ENCODE results near the gene SPRR2F.
"Not testable (repeated sequence)": the region's sequence is repeated elsewhere in the genome, so short reads cannot be mapped to it uniquely, and the experiment has no call there.

The SPRR2F gene, protein sequence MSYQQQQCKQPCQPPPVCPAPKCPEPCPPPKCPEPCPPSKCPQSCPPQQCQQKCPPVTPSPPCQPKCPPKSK

DNA sequence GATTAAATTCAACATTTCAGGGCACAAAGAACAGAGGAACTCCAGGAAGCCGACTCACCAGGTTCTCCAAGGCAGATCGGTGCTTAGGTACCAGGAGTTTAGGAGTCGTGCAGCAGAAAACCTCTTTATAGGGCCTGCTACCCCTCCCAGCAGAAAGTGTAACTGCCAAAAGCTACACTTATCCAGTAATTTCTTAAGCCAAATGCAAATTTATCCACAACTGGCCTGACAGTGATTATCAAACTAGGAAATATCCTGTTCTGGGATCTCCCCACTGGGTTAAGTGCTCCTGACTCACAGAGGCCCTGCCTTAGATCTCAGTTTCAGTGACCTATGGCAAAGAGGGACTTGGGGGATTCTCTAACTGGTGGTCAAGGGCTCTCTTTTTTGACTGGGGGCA is at the start of gene SPRR2F:
SPRR2F (minus strand) TSS at position 101 of the 400 bp plus-strand sequence. CDS start 783 bp downstream, outside the sequence.
- no peak for DNase-seq

GRCh38 chr1:153155541-153155940 is 42.2 kb upstream of the SPRR2F start:
- DNase-seq: no peak

DNA sequence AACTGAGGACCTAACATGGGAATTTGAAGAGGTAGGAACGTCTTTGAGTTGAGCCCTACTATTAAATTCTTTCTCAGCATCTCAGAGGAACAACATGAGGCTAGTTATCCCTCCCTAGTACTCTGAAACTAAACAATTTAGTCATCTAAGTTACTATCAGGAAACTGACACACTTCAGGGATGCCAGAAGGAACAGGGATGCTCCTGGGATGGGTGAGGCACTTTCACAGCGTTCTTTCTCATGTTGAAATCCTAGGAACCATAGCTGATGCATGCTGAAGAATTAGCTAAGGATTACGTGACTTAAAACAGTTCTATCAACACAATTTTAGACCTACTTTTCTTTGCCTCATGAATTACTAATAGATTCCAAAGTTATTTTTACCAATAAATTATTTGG is 39.2 kb upstream of the SPRR2F start:
- DNase-seq: no peak

- no peak for DNase-seq
Observed at GRCh38 chr1:153150846-153151245, 37.5 kb upstream of the SPRR2F start, which contains the start of gene SPRR2G. Gene SPRR2G, minus strand, starts transcription at chr1:153150890. Its CDS starts 780 bp downstream, at chr1:153150110.

GRCh38 chr1:153141377-153141776 is 28.1 kb upstream of the SPRR2F start:
- DNase-seq: no peak

GRCh38 chr1:153140484-153140883 is 27.2 kb upstream of the SPRR2F start:
- no peak for DNase-seq

- no peak for DNase-seq
Observed at GRCh38 chr1:153133743-153134142, 20.4 kb upstream of the SPRR2F start.

DNA sequence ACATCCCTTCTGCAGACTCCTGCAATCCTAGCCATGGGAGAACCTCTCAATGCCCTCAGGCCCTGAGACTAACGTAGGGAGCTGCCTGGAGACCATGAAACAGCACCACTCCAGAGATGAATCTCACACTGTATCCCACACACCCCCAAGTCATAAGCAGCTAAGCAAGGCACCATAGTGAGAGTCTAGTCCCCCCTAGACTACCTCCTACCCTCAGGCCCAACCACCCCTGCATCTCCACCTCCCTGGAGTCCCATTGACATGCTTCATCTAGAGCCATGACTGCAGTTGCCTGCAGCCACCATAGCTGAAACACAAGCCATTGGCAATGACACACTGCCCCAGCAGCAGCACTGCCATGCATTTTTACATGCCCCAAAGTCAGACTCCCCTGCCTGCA is 20.0 kb upstream of the SPRR2F start:
- no peak for DNase-seq

DNA sequence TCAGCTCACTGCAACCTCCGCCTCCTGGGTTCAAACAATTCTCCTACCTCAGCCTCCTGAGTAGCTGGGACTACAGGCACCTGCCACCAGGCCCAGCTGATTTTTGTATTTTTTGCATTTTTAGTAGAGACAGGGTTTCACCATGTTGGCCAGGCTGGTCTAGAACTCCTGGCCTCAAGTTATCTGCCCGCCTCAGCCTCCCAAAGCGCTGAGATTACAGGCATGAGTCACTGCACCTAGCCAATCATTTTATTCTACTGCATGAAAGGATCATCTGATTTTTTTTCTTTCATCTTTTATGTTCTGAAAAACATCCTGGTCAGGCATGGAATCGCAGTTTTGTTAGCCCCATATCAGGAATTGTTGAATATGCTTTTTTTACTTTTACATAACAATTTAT is 15.4 kb upstream of the SPRR2F start:
- not testable (repeated sequence) for DNase-seq

GRCh38 chr1:153127296-153127695 is 14.0 kb upstream of the SPRR2F start:
- no peak for DNase-seq

- no peak for DNase-seq
Observed at GRCh38 chr1:153125536-153125935, 12.2 kb upstream of the SPRR2F start.

GRCh38 chr1:153123793-153124192 is 10.5 kb upstream of the SPRR2F start:
- DNase-seq: not testable (repeated sequence)

DNA sequence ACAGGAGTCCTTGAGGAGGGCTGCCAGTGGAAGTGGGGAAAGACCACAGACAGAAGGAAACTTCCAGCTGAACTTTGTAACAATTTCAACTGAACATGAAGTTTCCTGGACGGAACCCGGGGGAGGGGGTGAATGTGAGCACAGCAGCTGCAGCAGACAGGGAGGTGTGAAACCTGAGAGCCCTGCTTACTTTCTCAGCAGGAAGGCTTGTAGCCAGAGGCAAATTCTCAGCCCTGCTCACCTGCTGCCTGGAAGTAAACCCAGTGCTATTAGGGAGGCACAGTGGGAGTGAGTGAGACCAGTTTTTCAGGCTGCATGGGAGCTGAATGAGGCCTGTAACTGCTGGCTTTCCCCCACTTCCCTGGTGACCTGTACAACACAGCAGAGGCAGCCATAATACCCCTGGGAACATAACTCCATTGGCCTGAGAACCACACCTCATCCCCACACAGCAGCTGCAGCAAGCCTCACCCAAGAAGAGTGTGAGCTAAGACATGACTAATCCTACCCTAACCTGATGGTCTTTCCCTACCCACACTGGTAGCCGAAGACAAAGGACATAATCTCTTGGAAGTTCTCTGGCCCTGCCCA is 9.6 kb upstream of the SPRR2F start:
- DNase-seq: no peak

- DNase-seq: no peak
Observed at GRCh38 chr1:153120945-153121344, 7.6 kb upstream of the SPRR2F start.

- DNase-seq: no peak
Observed at GRCh38 chr1:153119491-153119971, 6.2 kb upstream of the SPRR2F start.

GRCh38 chr1:153115264-153115663 is 1.9 kb upstream of the SPRR2F start:
- not testable (repeated sequence) for DNase-seq

- not testable (repeated sequence) for DNase-seq
Observed at GRCh38 chr1:153112454-153112853, 862 bp downstream of the SPRR2F start.

- DNase-seq: no peak
Observed at GRCh38 chr1:153100245-153100644, 13.1 kb downstream of the SPRR2F start.

DNA sequence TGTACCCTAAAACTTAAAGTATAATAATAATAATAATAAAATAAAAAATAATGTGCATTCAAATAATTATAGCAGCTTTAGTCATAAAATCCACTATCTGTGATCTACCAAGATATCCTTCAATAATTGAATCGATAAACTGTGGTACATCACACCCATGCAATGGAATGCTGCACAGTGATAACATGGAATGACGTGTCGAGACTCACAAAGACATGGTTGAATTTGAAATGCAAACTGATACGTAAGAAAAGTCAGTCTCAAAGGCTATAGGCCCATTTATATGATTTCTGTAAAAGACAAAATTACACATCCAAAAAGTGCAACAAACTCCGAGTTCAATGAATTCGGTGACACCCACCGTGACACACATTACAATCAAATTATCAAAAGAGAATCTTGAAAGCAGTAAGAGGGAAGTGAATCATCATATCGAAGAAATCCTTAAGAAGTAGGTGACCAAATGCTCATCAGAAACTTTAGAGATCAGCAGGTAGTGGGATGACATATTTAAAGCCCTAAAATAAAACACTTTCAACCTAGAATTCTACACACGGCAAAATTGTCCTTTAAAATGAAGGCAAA is 13.8 kb downstream of the SPRR2F start:
- DNase-seq: no peak

DNA sequence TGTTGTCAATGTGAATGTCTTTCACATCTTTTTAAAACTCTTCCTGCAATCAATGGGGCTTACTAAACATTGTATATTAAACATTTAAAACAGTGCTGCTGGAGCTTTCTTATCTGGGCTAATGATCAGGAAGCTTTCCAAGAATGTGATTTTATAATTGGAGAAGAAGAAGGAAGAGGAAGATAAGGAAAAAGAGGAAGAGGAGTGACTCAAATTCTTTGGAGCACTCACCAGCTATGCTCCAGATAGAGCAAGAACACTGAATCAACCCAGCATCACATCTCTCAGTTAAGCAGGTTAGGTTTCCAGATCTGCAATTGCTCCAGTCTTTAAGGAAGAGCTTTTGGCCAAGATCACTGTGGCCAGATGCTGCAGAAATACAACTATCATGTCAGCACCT is 17.6 kb downstream of the SPRR2F start:
- DNase-seq: no peak

- DNase-seq: no peak
Observed at GRCh38 chr1:153094426-153094825, 18.9 kb downstream of the SPRR2F start, which contains the start of gene SPRR2E. Gene SPRR2E, minus strand, starts transcription at chr1:153094526. Its CDS starts 775 bp downstream, at chr1:153093751.

GRCh38 chr1:153087652-153088051 is 25.7 kb downstream of the SPRR2F start:
- no peak for DNase-seq

GRCh38 chr1:153081736-153082135 is 31.6 kb downstream of the SPRR2F start:
- DNase-seq: no peak

Measured in activated CD4-positive, alpha-beta T cell treated with anti-CD3 and anti-CD28 coated beads, Interleukin-2, amount 50 U/mL, for 1 hour (primary cell).